GM12872 (cell line): ENCODE measurements around the gene PRKN.

Experiments used
- TF ChIP-seq, protein P1 (sequence below): IDR thresholded peaks from 3 replicates; pipeline ENCODE4 v1.5.1; 2011; ENCODE audit warnings: low read depth, mild to moderate bottlenecking, low read length, moderate library complexity; ENCODE audit not compliant: insufficient read depth

The PRKN gene

DNA sequence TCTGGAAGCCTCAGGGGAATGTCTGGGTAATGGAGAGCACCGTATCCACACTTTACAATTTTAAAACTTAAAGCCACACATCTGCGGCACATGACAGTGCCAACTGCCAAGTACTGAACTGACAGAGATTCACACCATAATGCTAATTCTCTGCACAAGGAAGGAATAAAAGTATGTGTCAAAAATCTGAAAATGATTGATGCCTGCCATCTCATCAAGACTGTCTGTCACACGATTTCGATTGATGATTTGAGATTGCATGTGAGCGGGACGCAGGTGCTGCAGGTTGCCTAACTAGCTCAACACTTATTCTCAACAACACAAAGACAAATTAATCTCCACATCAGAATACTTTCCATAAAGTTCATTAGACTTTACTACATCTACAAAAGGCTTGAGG lies 391.2 kb downstream of the PRKN start:
- TF ChIP-seq, protein P1, sequence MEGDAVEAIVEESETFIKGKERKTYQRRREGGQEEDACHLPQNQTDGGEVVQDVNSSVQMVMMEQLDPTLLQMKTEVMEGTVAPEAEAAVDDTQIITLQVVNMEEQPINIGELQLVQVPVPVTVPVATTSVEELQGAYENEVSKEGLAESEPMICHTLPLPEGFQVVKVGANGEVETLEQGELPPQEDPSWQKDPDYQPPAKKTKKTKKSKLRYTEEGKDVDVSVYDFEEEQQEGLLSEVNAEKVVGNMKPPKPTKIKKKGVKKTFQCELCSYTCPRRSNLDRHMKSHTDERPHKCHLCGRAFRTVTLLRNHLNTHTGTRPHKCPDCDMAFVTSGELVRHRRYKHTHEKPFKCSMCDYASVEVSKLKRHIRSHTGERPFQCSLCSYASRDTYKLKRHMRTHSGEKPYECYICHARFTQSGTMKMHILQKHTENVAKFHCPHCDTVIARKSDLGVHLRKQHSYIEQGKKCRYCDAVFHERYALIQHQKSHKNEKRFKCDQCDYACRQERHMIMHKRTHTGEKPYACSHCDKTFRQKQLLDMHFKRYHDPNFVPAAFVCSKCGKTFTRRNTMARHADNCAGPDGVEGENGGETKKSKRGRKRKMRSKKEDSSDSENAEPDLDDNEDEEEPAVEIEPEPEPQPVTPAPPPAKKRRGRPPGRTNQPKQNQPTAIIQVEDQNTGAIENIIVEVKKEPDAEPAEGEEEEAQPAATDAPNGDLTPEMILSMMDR = no peak

DNA sequence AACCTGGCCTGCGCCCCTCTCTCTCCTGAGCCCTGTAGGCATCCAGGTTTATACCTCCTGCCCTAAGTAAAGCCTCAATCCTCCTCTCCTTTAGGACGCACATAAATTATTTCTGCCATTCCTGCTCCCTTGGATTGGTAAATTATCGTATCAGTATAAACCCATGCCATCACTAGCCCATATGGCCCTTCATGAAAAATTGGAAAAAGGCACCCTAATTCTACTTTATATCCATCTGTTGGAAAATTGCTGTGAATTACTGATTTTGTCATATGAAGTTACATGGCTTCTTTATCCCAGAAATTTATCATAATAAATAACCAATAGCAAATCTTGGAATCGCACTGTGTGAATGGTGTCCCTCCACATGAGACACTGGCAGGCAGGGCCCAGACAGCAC lies 395.2 kb downstream of the PRKN start:
- TF ChIP-seq, protein P1 = no peak

DNA sequence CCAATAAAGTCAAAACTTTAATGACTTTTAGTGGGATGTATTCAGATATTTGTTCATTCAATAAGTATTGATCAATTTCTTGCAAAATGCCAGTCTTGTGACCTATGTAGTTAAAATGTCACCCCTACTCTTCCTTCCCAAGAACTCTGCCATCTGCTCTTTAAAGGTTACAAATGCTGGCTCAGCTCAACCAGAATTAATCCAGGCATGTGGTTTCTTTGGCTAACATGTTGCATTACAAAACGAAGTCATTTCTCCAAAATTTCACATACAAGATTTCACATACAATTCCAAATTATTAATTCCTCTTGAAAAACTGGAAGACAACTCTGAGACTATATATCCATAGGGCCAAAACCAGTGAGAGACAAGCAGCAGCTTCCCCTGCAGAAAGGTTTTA lies 395.7 kb downstream of the PRKN start:
- TF ChIP-seq, protein P1 = no peak

DNA sequence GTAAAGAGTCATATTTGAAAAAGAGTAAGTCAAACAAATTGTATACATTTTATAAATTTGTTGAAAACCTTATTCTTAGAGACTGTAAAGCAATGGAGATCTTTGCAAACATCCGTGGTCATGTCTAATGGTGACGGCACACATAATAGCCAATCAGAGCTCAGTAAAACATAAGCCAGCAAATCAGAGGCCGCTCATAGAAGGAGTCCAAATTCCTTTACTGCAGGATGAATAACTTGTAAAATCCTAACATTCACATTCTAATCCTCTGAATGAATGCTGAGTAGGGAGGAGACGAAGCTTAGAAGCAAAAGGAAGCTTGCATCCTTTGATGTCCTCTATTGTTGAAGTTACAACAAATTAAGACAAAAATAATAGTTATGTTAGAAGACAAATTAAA lies 401.7 kb downstream of the PRKN start:
- TF ChIP-seq, protein P1 = no peak

DNA sequence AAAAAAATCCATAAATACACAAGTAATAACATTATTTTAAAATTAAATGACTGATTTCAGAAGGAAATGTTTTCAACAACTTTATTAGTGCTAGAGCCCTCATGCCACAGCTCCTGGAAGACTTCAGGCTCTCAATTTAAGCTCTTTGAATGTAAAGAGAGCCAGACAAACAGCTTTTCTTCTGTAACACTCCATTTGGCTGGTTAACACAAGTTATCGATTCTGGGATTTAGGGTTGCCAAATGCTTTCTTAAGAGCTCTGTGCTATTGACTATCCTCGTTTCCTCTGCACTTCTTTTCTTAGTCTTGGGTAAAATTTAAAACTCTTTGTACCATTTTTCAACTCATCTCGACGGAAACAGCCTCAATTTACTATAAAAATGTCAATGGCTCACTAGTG lies 402.5 kb downstream of the PRKN start:
- TF ChIP-seq, protein P1 = no peak

DNA sequence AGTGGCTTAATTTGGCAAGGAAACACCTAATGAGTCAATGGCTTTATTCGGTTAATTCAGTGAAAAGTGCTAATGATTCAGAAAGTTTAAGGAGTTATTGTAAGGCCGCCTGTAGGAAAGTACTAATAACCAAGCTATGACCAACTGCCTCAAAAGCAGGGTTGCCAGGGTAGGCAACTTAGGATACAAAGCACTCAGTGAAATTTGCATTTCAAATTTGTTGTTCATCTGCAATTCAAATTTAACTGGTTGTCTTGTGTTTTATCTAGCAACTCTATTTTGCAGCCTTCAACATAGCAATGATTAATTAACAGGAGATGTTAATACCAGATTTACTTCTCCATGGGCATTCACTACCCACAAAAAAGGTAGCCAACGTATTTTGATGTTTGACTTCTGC lies 412.3 kb downstream of the PRKN start:
- TF ChIP-seq, protein P1 = no peak

DNA sequence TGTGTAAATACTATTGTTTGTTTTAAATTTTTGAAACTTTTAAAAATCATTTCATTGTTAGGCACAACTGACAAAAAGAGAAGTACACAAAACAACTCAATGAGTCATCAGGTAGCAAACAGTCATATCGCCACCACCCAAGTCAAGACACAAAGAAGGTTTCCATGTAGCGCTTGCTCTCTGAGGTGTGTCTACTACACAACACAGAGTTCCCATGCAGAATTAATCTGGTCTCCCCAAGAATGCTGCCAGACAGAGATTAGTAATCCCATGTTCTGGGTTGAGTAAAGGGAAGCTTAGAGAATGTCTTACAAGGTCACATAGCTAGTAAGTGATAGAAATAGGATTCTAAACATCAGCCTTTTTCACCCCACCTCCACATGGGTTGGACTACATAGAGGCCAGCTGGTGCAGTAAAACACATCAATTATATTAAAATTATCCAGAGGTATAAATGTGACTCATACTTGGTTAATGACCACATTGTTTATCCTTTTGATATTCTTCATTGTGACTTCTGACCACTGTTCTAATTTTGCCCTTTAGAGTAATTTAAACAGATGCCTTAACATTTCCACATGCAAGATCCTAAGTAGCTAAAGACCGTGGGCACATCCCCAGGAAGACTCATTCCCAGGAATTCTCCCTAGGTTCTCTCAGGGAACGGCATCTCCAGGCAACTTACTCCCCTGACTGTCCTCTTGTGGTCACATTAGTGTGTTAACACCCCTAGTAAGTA lies 413.5 kb downstream of the PRKN start:
- TF ChIP-seq, protein P1 = no peak
